HG03045 (cell line): ENCODE results near the gene CSRNP3.
"Not testable (repeated sequence)": the region's sequence is repeated elsewhere in the genome, so short reads cannot be mapped to it uniquely, and the experiment has no call there.

ENCODE experiments used
- ATAC-seq: cut with Tn5 transposase; IDR thresholded peaks from one replicate; pipeline ENCODE4 v1.9.1; 2021; ENCODE audit warnings: mild to moderate bottlenecking, moderate library complexity; ENCODE audit not compliant: unreplicated experiment

The CSRNP3 gene

GRCh38 chr2:165630236-165630635 is 160.7 kb downstream of the CSRNP3 start:
- no peak for ATAC-seq

GRCh38 chr2:165631089-165631488 is 161.6 kb downstream of the CSRNP3 start:
- ATAC-seq, result no peak

GRCh38 chr2:165632594-165632993 is 163.1 kb downstream of the CSRNP3 start:
- ATAC-seq, result no peak

- no peak for ATAC-seq
These were observed 163.9 kb downstream of the CSRNP3 start for GRCh38 chr2:165633431-165633830.

- ATAC-seq, result no peak
These were observed 164.8 kb downstream of the CSRNP3 start for GRCh38 chr2:165634282-165634681.

- ATAC-seq, result no peak
These were observed 165.4 kb downstream of the CSRNP3 start for GRCh38 chr2:165634855-165635254.

- no peak for ATAC-seq
These were observed 166.0 kb downstream of the CSRNP3 start for GRCh38 chr2:165635532-165635931.

GRCh38 chr2:165636959-165637358 is 167.5 kb downstream of the CSRNP3 start:
- no peak for ATAC-seq

GRCh38 chr2:165637396-165637795 is 167.9 kb downstream of the CSRNP3 start:
- ATAC-seq, result no peak

GRCh38 chr2:165639504-165639903 is 170.0 kb downstream of the CSRNP3 start:
- no peak for ATAC-seq

GRCh38 chr2:165640247-165640929 is 170.9 kb downstream of the CSRNP3 start:
- ATAC-seq, result no peak

GRCh38 chr2:165645930-165646831 is 176.7 kb downstream of the CSRNP3 start:
- ATAC-seq, result no peak

GRCh38 chr2:165647409-165647808 is 177.9 kb downstream of the CSRNP3 start:
- no peak for ATAC-seq

- no peak for ATAC-seq
These were observed 179.3 kb downstream of the CSRNP3 start for GRCh38 chr2:165648801-165649200.

GRCh38 chr2:165651233-165651632 is 181.7 kb downstream of the CSRNP3 start:
- ATAC-seq, result no peak

GRCh38 chr2:165655661-165656060 is 186.2 kb downstream of the CSRNP3 start:
- ATAC-seq, result no peak

GRCh38 chr2:165660361-165660760 is 190.9 kb downstream of the CSRNP3 start:
- ATAC-seq, result no peak

GRCh38 chr2:165662720-165663119 is 193.2 kb downstream of the CSRNP3 start:
- no peak for ATAC-seq

GRCh38 chr2:165665614-165666013 is 196.1 kb downstream of the CSRNP3 start:
- no peak for ATAC-seq

GRCh38 chr2:165666073-165666472 is 196.6 kb downstream of the CSRNP3 start:
- ATAC-seq, result not testable (repeated sequence)

- ATAC-seq, result no peak
These were observed 197.1 kb downstream of the CSRNP3 start for GRCh38 chr2:165666605-165667004.

- no peak for ATAC-seq
These were observed 197.9 kb downstream of the CSRNP3 start for GRCh38 chr2:165667375-165667774.
